Activated B cell treated with CpG ODN at 0.5 μM for 24 hours (primary cell): ENCODE data around the gene SLC16A2. TPM values are rescaled to one million over a fixed set of nuclear protein-coding genes. Genes with fewer than 3 reads are reported as not detected.

ENCODE experiments used
- ATAC-seq: fragments of 200-7000 bp; cut with Tn5 transposase; one replicate; pipeline ENCODE4 v1.10.0; 2021; ENCODE audit warnings: low read depth, mild to moderate bottlenecking, moderate library complexity
- CTCF ChIA-PET: fragments of 350-600 bp; sonication (Branson Sonifier 250); formaldehyde crosslinking; loops from one replicate; lab custom pipeline; 2021; ENCODE audit warnings: antibody characterized with exemption; lab: Charles Lee
- POLR2A ChIA-PET: fragments of 350-600 bp; sonication (Branson Sonifier 250); formaldehyde crosslinking; loops from one replicate; lab custom pipeline; 2021; ENCODE audit warnings: antibody characterized with exemption; lab: Charles Lee
- DNase-seq: peaks from one replicate; pipeline ENCODE4 v3.0.0; 2022
- H3K27ac Mint-ChIP-seq: one replicate; pipeline ENCODE4 v1.8.0; 2020; ENCODE audit warnings: mixed read lengths
- H3K27me3 Mint-ChIP-seq: one replicate; pipeline ENCODE4 v1.8.0; 2021; ENCODE audit warnings: mixed read lengths
- H3K36me3 Mint-ChIP-seq: one replicate; pipeline ENCODE4 v1.8.0; 2021; ENCODE audit warnings: low read depth, mixed read lengths
- H3K4me1 Mint-ChIP-seq: one replicate; pipeline ENCODE4 v1.8.0; 2021; ENCODE audit warnings: mixed read lengths
- H3K4me3 Mint-ChIP-seq: one replicate; pipeline ENCODE4 v1.8.0; 2020; ENCODE audit warnings: mild to moderate bottlenecking, mixed read lengths
- H3K9me3 Mint-ChIP-seq: one replicate; pipeline ENCODE4 v1.8.0; 2020; ENCODE audit warnings: mixed read lengths
- CTCF ChIP-seq: fragments of 200-600 bp; IDR thresholded peaks from one replicate; pipeline ENCODE4 v1.8.0; 2022; ENCODE audit warnings: antibody characterized with exemption, mild to moderate bottlenecking
- intact Hi-C: fragments of 100-400 bp; cut with micrococcal nuclease; formaldehyde crosslinking; loops from one replicate; pipeline ENCODE4 v1.15.1; 2024
- total RNA-seq: library from RNA; stranded (reverse); gene quantifications from 2 replicates; pipeline ENCODE4 v1.2.3, GENCODE V29; 2022

The SLC16A2 gene
- total RNA-seq, 1 donor from 2014 or later = not detected

- H3K9me3 Mint-ChIP-seq = no peaks in the 10 kb centered on the region
- no peaks in the 10 kb centered on the region for H3K36me3 Mint-ChIP-seq
- H3K27me3 Mint-ChIP-seq = peaks cover 2% of the 10 kb centered on the region
- DNase-seq (no peak), ATAC-seq (no peak)
- ChIA-PET CTCF (no interaction called here), POLR2A (no interaction called here)
- H3K4me3 Mint-ChIP-seq = no peak overlapping the region
- no peak for TF ChIP-seq CTCF
- H3K4me1 Mint-ChIP-seq = no peaks in the 10 kb centered on the region
- H3K27ac Mint-ChIP-seq = no peak overlapping the region
- intact Hi-C loops = no loop called here
These were observed 16.2 kb downstream of the SLC16A2 start for GRCh38 chrX:74437530-74437929.

- POLR2A ChIA-PET = no interaction called here
- Mint-ChIP-seq H3K4me1 (no peaks in the 10 kb centered on the region), H3K36me3 (no peaks in the 10 kb centered on the region), H3K27ac (no peak overlapping the region), H3K9me3 (no peaks in the 10 kb centered on the region), H3K4me3 (no peak overlapping the region), H3K27me3 (peaks cover 2% of the 10 kb centered on the region)
- CTCF ChIA-PET = no interaction called here
- no peak for DNase-seq
- intact Hi-C loops = no loop called here
- ATAC-seq = no peak
- TF ChIP-seq CTCF = no peak
These were observed 17.5 kb downstream of the SLC16A2 start for GRCh38 chrX:74438764-74439163.

GRCh38 chrX:74445099-74445498 lies 23.8 kb downstream of the SLC16A2 start:
- Mint-ChIP-seq H3K4me1 (peaks cover 3% of the 10 kb centered on the region), H3K36me3 (no peaks in the 10 kb centered on the region), H3K4me3 (no peak overlapping the region), H3K27me3 (no peaks in the 10 kb centered on the region), H3K27ac (no peak overlapping the region), H3K9me3 (no peaks in the 10 kb centered on the region)
- ChIA-PET CTCF (no interaction called here), POLR2A (no interaction called here)
- no peak for DNase-seq
- ATAC-seq = no peak
- intact Hi-C loops = no loop called here
- TF ChIP-seq CTCF = no peak

- no peak for TF ChIP-seq CTCF
- ChIA-PET CTCF (no interaction called here), POLR2A (no interaction called here)
- Mint-ChIP-seq H3K27me3 (no peaks in the 10 kb centered on the region), H3K4me1 (peaks cover 3% of the 10 kb centered on the region), H3K4me3 (no peak overlapping the region), H3K36me3 (no peaks in the 10 kb centered on the region), H3K27ac (no peak overlapping the region), H3K9me3 (no peaks in the 10 kb centered on the region)
- intact Hi-C loops = no loop called here
- ATAC-seq (no peak), DNase-seq (no peak)
These were observed 25.6 kb downstream of the SLC16A2 start for GRCh38 chrX:74446876-74447275.

- intact Hi-C loops = no loop called here
- POLR2A ChIA-PET = no interaction called here
These were observed 27.4 kb downstream of the SLC16A2 start for GRCh38 chrX:74448669-74449068.

More at GRCh38 chrX:74448669-74449068, 27.4 kb downstream of the SLC16A2 start:
- DNase-seq (no peak), ATAC-seq (no peak)
- Mint-ChIP-seq H3K4me3 (no peak overlapping the region), H3K4me1 (peaks cover 3% of the 10 kb centered on the region), H3K36me3 (no peaks in the 10 kb centered on the region), H3K9me3 (no peaks in the 10 kb centered on the region), H3K27me3 (no peaks in the 10 kb centered on the region), H3K27ac (no peak overlapping the region)
- CTCF ChIA-PET = no interaction called here
- TF ChIP-seq CTCF = no peak
